Ammon's horn (tissue), 1 donor: ENCODE measurements around the gene C2orf42.
"Not testable (repeated sequence)": the region's sequence is repeated elsewhere in the genome, so short reads cannot be mapped to it uniquely, and the experiment has no call there.

Source experiments
- DNase-seq: peaks from one replicate; pipeline ENCODE4 v3.0.0-alpha.2; 2016; ENCODE audit warnings: low spot score

C2orf42 gene

GRCh38 chr2:70169654-70170245 lies 21.1 kb downstream of the C2orf42 start:
- DNase-seq: not testable (repeated sequence)

GRCh38 chr2:70161069-70161534 lies 29.7 kb downstream of the C2orf42 start:
- DNase-seq: no peak

- no peak for DNase-seq
Measured at GRCh38 chr2:70160545-70160944, 30.3 kb downstream of the C2orf42 start.

GRCh38 chr2:70149130-70149686 lies 41.6 kb downstream of the C2orf42 start:
- not testable (repeated sequence) for DNase-seq

GRCh38 chr2:70148211-70148760 lies 42.5 kb downstream of the C2orf42 start:
- not testable (repeated sequence) for DNase-seq

- DNase-seq: no peak
Measured at GRCh38 chr2:70145851-70146739, 44.7 kb downstream of the C2orf42 start.

GRCh38 chr2:70145144-70145490 lies 45.7 kb downstream of the C2orf42 start:
- no peak for DNase-seq

- DNase-seq: no peak
Measured at GRCh38 chr2:70144443-70145143, 46.2 kb downstream of the C2orf42 start.

- DNase-seq: peak; percentile 52
Measured at GRCh38 chr2:70143314-70144150, 47.3 kb downstream of the C2orf42 start.

- peak; percentile 95 for DNase-seq
Measured at GRCh38 chr2:70142590-70143313, 48.1 kb downstream of the C2orf42 start.

- peak; percentile 51 for DNase-seq
Measured at GRCh38 chr2:70141902-70142589, 48.8 kb downstream of the C2orf42 start.

GRCh38 chr2:70141212-70141901 lies 49.5 kb downstream of the C2orf42 start:
- DNase-seq: no peak

GRCh38 chr2:70140791-70141211 lies 50.0 kb downstream of the C2orf42 start:
- DNase-seq: no peak

GRCh38 chr2:70134323-70134983 lies 56.4 kb downstream of the C2orf42 start:
- DNase-seq: not testable (repeated sequence)

- no peak for DNase-seq
Measured at GRCh38 chr2:70133491-70134322, 57.1 kb downstream of the C2orf42 start.

GRCh38 chr2:70133127-70133452 lies 57.7 kb downstream of the C2orf42 start:
- DNase-seq: no peak

GRCh38 chr2:70132244-70133126 lies 58.3 kb downstream of the C2orf42 start:
- peak; percentile 84 for DNase-seq
